Spleen (tissue), 11 donors: ENCODE data around the gene NLRP3. TPM values are rescaled to one million over a fixed set of nuclear protein-coding genes. Genes with fewer than 3 reads are reported as not detected.

ENCODE experiments used
- DNase-seq: peaks from one replicate; pipeline ENCODE4 v3.0.0-alpha.2; 2020
- H3K27ac ChIP-seq, 8 donors: fragments of 200-600 bp; sonication (generic) in 7 of 8; 1 replicate in 4 of 8; 2 replicates in 4 of 8; pipeline versions ENCODE4 v1.5.0 to v1.8.0; 2016 to 2021; ENCODE audit warnings: inconsistent platforms in 4 of 8, mild to moderate bottlenecking in 4 of 8, moderate library complexity in 1 of 8
- H3K27me3 ChIP-seq, 7 donors: fragments of 200-600 bp; sonication (generic) in 6 of 7; replicated peaks in 1 of 7; 1 replicate in 4 of 7; 2 replicates in 3 of 7; pipeline versions ENCODE4 v1.5.0 to v1.8.0; 2016 to 2021; ENCODE audit warnings: inconsistent platforms in 3 of 7, mild to moderate bottlenecking in 1 of 7
- H3K36me3 ChIP-seq, 6 donors: fragments of 200-600 bp; sonication (generic) in 5 of 6; 1 replicate in 4 of 6; 2 replicates in 2 of 6; pipeline versions ENCODE4 v1.5.0 to v1.8.0; 2016 to 2021; ENCODE audit warnings: inconsistent platforms in 2 of 6
- H3K4me1 ChIP-seq, 6 donors: fragments of 200-600 bp; sonication (generic) in 5 of 6; 1 replicate in 3 of 6; 2 replicates in 3 of 6; pipeline versions ENCODE4 v1.5.0 to v1.8.0; 2016 to 2021; ENCODE audit warnings: inconsistent platforms in 3 of 6
- H3K4me3 ChIP-seq, 8 donors: fragments of 200-600 bp; sonication (generic) in 7 of 8; 1 replicate in 4 of 8; 2 replicates in 4 of 8; pipeline versions ENCODE4 v1.5.0 to v1.8.0; 2016 to 2021; ENCODE audit warnings: inconsistent platforms in 4 of 8, mild to moderate bottlenecking in 4 of 8, moderate library complexity in 2 of 8
- H3K9me3 ChIP-seq, 8 donors: fragments of 200-600 bp; sonication (generic) in 7 of 8; 1 replicate in 4 of 8; 2 replicates in 4 of 8; pipeline versions ENCODE4 v1.5.0 to v1.8.0; 2016 to 2021; ENCODE audit warnings: inconsistent platforms in 4 of 8
- CTCF ChIP-seq, 11 experiments: fragments of 200-600 bp in 7 of 11; fragments of 450-650 bp in 4 of 11; sonication (generic) in 4 of 11; IDR thresholded peaks in 8 of 11; conservative IDR thresholded peaks in 3 of 11; 1 replicate in 7 of 11; 2 replicates in 4 of 11; pipeline versions ENCODE4 v1.4.0 to v1.8.0; 2016 to 2021; ENCODE audit warnings: antibody characterized with exemption in 11 of 11, inconsistent platforms in 4 of 11, mild to moderate bottlenecking in 1 of 11
- POLR2A ChIP-seq, 3 donors: fragments of 450-650 bp; IDR thresholded peaks; one replicate each; pipeline ENCODE4 v1.5.1; 2017; ENCODE audit warnings: antibody characterized with exemption in 3 of 3, mild to moderate bottlenecking in 1 of 3
- POLR2AphosphoS5 ChIP-seq, 3 donors: sonication (generic); formaldehyde crosslinking; IDR thresholded peaks; one replicate each; pipeline ENCODE4 v1.5.1; 2017; ENCODE audit warnings: antibody characterized with exemption in 3 of 3
- WGBS, 5 donors: extraction: QIAGEN DNeasy Blood & Tissue Kit in 3 of 5; methylation state at CpG; one replicate each; pipeline versions ENCODE4 v1.1.5 to v1.1.7; 2013 to 2018; 5-methylcytosine and 5-hydroxymethylcytosine counted together
- intact Hi-C: fragments of 100-400 bp; cut with DNase I; formaldehyde crosslinking; loops from one replicate; pipeline ENCODE4 v1.15.0; 2023; ENCODE audit warnings: low total_unique reads
- polyA plus RNA-seq, 3 donors: library from polyadenylated mRNA; stranded (reverse); fragments of 200-250 nt; gene quantifications; one replicate each; pipeline ENCODE4 v1.2.1, GENCODE V29; 2013
- total RNA-seq, 7 donors: library from RNA; depleted of rRNA in 3 of 7; stranded (reverse); fragments of >200 nt in 3 of 7; fragmentation: NEBNext Ultra II Directional in 4 of 7; extraction: Animal tissue kit (Norgen Biotek cat#: 25700) in 4 of 7; gene quantifications; one replicate each; pipeline versions ENCODE4 v1.1.0 to v1.2.1, GENCODE V29; 2016 to 2021
- donor health status: healthy with polysubstance abuse.
- donor health status: DM: no; HTN: no; CAD: no; lungs with moderate emphysema.
- donor health status: DM: no; HTN: no; CAD: no.
- donor health status: Bipolar disorder and iron deficiency.
- donor health status: healthy.
- donor health status: DM: no; HTN: no; CAD: no.
- donor health status: DM: yes; HTN: yes; CAD: no.

The NLRP3 gene
- total and polyA plus RNA-seq, 10 donors = 1.2 to 17.0 (median 9.1) TPM

GRCh38 chr1:247482747-247483146 lies 66.8 kb downstream of the NLRP3 start:
- Histone ChIP-seq H3K27ac (no peak overlapping the region), H3K4me3 (no peak overlapping the region), H3K36me3 (no peaks in the 10 kb centered on the region), H3K9me3 (no peaks in the 10 kb centered on the region), H3K27me3 (no peaks in the 10 kb centered on the region), H3K4me1 (no peaks in the 10 kb centered on the region)
- 73 to 86% (median 84%) methylated on average over 1 of the region's 1 CpG for WGBS, 5 donors
- TF ChIP-seq POLR2AphosphoS5 (IDR thresholded peaks at IDR 0.05) (no peak), POLR2A (IDR thresholded peaks at IDR 0.05) (no peak), CTCF (IDR thresholded peaks at IDR 0.05 in 8 of 11, conservative IDR thresholded peaks at IDR 0.05 in 3 of 11) (no peak)
- no peak for DNase-seq
- intact Hi-C loops = no loop called here

- Histone ChIP-seq H3K27me3 (no peaks in the 10 kb centered on the region), H3K27ac (no peak overlapping the region), H3K36me3 (no peaks in the 10 kb centered on the region), H3K4me1 (no peaks in the 10 kb centered on the region), H3K4me3 (no peak overlapping the region), H3K9me3 (no peaks in the 10 kb centered on the region)
- TF ChIP-seq POLR2AphosphoS5 (IDR thresholded peaks at IDR 0.05) (no peak), CTCF (IDR thresholded peaks at IDR 0.05 in 8 of 11, conservative IDR thresholded peaks at IDR 0.05 in 3 of 11) (peak; percentile 17 to 74 (median 53)), POLR2A (IDR thresholded peaks at IDR 0.05) (no peak)
- DNase-seq = no peak
- intact Hi-C loops = loop anchor here (5.0 kb wide), 2 partner anchors 95 to 115 kb away; no protein-coding TSS in a partner anchor
These were observed 71.1 kb downstream of the NLRP3 start for GRCh38 chr1:247487057-247487456.

GRCh38 chr1:247491328-247491727 lies 75.4 kb downstream of the NLRP3 start:
- intact Hi-C loops = no loop called here
- TF ChIP-seq POLR2A (IDR thresholded peaks at IDR 0.05) (no peak), CTCF (IDR thresholded peaks at IDR 0.05 in 8 of 11, conservative IDR thresholded peaks at IDR 0.05 in 3 of 11) (no peak), POLR2AphosphoS5 (IDR thresholded peaks at IDR 0.05) (no peak)
- DNase-seq = no peak
- no peaks in the 10 kb centered on the region for H3K36me3 ChIP-seq
- no peaks in the 10 kb centered on the region for H3K9me3 ChIP-seq
- no peaks in the 10 kb centered on the region for H3K27me3 ChIP-seq
- no peaks in the 10 kb centered on the region for H3K4me1 ChIP-seq
- H3K4me3 ChIP-seq = no peak overlapping the region
- no peak overlapping the region for H3K27ac ChIP-seq
- WGBS, 5 donors = 66 to 82% (median 74%) methylated on average over 6 to 12 of the region's 12 CpGs

- no peak for DNase-seq
- 66 to 79% (median 76%) methylated on average over 1 of the region's 1 CpG for WGBS, 5 donors
- Histone ChIP-seq H3K27ac (no peak overlapping the region), H3K36me3 (no peaks in the 10 kb centered on the region), H3K9me3 (no peaks in the 10 kb centered on the region), H3K4me1 (no peaks in the 10 kb centered on the region), H3K27me3 (no peaks in the 10 kb centered on the region), H3K4me3 (no peak overlapping the region)
- TF ChIP-seq POLR2A (IDR thresholded peaks at IDR 0.05) (no peak), CTCF (IDR thresholded peaks at IDR 0.05 in 8 of 11, conservative IDR thresholded peaks at IDR 0.05 in 3 of 11) (no peak), POLR2AphosphoS5 (IDR thresholded peaks at IDR 0.05) (no peak)
- intact Hi-C loops = no loop called here
These were observed 77.1 kb downstream of the NLRP3 start for GRCh38 chr1:247493106-247493505.
